NCI-H128 (cell line): ENCODE data around the gene TUBGCP2.

Experiments used
- DNase-seq: peaks from one replicate; lab custom pipeline; 2025; ENCODE audit not compliant: unreplicated experiment; lab: John Stamatoyannopoulos, UW

The TUBGCP2 gene

DNA sequence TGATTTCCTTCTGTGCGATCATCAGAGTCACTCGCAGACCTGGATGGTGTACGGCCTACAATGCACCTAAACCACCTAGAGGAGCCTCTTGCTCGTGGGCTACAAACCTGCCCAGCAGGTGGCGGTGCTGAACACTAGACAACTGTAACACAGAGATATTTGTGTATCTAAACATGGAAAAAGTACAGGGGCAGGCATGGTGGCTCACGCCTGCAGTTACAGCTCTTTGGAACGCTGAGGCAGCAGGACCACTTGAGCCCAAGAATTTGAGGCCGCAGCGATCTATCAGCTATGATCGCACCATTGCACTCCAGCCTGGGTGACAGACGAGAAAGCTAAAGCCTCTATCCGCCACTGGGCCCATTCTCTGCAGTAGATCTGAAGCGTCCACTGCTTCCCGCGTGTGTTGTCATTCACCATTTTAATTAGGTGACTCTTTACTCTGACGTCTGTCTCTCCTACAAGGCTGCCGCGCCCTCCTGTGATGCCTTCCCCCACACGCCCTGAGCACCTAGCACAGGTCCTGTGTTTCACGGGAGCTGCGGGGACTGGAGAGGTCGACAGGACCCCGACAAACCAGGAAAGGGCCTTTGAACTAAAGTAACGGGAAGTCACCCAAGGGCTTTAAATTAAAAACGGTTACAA lies 774 bp downstream of the TUBGCP2 start:
- peak; percentile 31 for DNase-seq

DNA sequence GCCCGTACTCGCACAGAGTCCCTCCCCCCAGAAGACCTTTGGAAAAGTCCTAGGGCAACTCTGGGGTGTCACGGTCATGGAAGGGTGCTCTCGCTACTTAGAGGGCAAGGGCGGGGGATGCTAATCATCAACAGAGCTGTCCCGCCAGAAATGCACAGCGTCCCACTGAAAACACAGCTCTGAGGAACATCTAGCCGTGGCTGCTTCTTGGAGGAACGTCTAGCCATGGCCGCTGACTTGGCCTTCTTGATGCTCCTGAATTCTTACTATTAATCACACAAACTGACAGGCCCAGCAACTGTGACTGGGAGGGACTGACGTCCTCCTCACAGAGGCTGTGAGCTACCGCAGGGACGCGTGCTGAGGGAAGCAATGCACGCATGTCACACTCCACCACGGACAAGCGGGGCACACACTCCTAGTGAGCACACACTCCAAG lies 1.7 kb downstream of the TUBGCP2 start:
- DNase-seq = no peak

DNA sequence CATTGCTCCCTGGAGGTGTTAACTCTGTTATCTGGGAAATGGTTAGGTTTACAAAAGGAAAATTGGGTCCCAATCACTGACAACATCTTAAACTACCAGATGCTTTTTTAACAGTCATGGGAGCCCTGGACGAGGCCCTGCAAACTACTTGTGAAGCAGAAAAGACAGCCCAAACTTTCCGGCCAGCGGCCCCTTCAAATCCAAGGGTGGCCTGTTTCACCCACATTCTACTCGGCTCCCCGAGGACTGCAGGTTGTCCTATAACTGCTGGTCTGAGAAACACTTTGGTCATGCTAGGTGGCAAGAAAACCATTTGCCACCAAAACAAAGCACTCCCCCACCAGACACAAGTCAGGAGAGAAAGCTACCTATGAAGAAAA lies 2.6 kb downstream of the TUBGCP2 start:
- DNase-seq = no peak

DNA sequence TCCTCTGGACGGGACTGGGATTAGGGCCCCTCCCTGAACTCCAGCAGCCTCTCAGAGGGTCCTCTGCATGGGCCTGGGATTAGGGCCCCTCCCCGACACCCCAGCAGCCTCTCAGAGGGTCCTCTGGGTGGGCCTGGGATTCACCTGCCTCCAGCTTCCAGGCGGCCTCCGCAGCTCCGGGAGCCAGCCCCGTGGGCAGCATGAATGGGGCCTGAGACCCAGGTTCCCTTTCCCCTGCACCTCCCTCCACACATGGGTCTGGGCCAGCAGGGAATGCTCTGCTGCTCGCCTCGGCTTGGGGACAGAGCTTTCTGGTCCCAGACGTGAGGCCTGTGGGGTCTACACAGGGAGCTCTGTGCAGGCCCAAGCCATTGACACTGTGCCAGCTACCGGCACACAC lies 5.5 kb downstream of the TUBGCP2 start:
- DNase-seq = no peak

DNA sequence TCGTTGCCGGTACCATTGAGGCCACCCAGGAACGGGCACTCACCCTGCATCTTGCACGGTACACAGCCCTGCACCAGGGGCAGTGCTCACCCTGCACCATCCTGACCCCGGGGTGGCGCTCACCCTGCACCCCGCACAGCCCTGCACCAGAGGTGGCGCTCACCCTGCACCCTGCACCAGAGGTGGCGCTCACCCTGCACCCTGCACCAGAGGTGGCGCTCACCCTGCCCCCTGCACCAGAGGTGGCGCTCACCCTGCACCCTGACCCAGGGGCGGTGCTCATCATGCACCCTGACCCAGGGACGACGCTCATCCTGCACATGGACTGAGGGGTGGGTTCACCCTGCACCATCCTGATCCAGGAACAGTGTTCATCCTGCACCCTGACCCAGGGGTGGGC lies 6.4 kb downstream of the TUBGCP2 start:
- no peak for DNase-seq

DNA sequence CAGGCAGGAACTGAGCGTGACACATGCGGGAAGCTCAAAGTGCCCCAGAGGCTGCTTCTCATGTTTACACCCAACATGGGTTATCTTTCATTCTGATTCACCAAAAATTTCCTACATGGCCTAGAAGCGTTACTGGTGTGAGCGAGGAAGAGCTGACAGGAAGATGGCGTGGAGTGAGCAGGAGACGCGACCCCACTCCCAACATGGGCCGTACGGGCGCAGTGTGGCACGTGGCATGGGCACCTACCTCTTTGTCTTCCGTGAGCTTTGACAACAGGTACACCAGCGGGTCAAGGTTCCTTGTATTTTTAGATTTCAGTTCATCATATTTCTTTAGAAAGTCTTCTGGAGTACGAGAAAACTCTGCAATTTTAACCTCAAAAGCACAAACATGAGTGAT lies 8.9 kb downstream of the TUBGCP2 start:
- no peak for DNase-seq

DNA sequence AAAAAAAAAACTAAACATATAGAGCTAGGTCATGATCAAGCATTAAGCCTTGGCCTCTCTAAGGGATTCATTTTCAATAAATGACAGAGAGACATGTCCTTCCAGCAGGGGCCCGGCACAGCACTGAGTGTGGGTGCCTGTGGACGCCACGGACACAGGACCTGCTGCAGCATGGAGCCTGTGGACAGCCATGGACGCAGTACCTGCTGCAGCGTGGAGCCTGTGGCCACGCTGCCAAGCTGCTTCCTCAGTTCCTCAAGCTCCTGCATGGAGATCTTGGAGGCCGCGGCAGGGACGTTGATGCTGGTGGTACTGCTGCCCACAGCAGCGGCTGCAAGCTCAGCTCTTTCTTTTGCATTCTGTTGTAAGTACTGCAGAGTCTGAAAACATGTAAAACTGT lies 9.4 kb downstream of the TUBGCP2 start:
- no peak for DNase-seq

DNA sequence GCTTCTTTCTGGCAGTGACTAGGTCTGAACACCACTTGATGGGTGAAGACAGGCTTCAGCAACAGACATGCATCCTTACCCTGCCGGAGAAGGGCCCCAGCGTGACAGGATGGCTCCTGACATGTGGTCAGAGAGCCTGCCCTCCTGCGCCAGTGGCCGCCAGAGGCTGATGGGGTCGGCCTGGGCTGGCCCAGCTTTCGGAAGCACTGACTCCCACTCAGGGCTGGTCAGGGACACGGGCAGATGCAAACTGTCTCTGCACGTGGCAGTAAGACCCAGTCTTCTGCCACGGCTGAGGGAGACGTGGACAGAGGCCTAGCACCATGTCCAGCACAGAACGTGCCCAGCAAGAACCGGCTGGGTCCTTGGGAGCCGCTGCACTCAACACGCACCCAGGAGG lies 10.2 kb downstream of the TUBGCP2 start:
- no peak for DNase-seq

DNA sequence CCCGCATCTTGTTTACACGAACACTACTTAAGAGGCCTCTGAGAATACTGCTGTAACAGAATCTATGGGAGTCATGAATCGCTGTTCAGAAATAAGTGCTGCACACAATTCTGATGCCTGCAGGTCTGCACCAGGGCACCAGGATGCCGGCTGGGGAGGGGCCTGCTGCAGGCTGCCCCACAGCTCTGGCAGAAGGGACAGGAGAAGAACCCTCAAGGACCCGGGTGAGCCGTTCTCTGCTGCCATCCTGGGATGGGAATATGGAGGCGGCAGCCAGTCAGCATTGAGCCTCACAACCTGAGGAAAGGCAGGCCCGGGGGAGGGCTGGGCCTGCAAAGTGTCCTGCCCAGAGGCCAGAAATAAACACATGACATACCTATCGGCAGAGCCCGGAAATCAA lies 11.2 kb downstream of the TUBGCP2 start:
- no peak for DNase-seq

DNA sequence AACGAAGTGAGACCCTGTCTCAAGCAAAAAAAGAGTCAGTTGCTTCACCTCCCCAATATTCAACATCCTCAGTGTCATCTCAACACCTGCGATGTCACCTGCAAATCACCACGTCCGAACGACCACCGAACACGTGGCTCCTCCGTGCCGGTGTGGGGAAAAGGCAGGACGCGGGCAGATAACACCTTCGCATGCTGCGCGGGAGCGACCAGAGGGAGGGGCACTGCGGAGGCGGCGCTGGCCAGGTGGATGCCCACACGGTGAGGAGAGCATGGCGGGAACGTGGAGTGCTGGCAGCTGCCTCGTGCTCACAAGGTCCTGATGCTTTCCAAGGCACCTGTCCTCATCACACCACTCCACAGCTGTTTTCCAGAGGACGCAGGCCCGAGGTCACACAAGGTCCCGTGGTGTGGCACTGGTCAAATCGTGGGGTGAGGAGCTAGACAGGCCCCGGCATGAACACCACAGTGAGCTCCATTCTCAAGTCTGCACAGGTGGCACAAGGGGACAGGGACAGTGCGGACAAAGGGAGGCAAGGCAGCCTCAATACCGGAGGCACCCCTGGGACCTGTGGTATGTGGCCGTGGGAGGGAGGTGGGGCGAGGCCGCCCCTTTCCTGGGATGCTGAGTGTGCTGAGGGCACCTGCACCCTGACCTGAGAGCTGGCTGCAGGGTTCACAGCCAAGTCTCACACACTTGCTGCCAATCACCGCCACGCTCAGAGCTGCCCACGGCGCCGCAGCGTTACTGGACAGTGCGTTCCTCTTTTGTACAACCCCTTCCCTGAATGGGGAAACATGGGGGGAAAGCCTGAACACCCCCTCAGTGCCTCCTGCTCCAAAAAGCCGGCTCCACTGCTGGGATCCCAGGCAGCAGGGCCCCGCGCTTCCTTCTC lies 13.0 kb downstream of the TUBGCP2 start:
- DNase-seq = no peak

DNA sequence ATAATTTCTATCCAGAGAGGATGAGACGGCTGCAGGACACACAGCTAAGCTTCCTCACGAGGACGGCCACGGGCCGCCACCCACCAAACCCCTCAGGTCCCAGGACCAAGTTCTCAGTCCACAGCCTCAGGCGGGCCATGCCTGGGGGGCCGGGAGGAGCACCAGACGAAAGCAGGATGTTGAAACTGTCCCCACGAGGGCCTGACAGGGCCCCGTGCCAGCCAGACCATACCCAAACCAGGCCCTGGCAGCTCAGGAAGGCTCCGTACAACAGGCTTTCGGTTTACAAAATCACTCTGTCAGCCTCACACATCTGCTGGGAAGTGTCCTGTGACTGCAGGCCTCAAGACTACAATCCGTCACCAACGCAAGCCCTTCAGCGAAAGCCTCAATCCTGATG lies 14.5 kb downstream of the TUBGCP2 start:
- DNase-seq = no peak

DNA sequence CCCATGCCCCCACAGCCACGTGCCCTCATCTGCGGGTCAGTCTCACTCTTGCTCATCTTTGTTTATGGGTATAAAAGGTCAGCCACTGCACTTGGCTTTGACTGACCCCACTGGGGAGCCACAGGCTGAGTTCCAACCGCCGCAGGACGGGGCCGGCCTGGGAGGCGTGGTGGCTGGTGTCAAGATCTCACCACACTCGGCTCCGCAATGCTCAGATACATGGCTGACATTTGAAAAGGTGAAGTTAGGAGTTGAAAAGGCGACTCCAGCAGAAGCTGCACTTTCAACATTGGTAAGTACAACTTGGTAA lies 14.9 kb downstream of the TUBGCP2 start:
- no peak for DNase-seq

DNA sequence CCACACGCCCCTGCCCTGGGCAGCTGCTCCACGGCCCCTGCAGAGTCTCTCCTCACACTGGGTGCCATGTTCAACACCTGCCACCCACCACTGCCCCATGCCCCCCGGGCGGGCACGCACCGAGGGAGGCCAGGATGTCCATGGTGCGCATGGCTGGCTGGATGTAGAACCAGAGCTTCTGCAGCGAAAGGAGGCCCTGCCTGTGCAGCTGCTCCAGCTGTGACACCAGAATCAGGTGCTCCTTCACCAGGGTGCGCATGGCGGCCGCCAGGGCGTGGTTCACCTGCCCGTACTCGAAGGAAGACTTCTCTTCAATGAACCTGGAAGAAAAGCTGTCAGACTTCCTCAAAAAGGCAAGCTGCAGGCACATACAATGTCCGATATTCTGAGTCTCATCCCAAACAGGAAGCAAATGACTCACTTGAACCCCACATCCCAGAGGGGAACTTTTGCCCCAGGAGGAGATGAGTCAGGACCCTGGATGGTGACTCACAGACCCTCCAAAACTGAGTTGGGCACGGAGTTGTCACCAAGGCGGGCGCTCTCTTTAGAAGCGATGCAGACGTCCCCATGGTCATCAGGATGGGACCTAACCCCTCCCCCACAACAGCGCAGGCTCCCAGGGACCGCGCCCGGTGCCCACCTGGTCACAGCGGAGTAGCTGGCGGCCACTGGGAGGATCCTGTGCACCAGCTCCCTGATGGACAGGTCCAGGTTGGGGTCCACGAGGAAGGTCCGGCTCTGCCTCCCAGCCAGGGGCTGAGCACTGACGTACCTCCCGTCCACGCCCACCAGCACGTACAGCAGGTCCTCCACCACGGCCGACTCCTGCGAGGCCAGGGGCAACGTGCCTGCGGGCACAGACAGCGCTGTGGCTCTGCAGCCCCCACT lies 15.5 kb downstream of the TUBGCP2 start:
- no peak for DNase-seq

DNA sequence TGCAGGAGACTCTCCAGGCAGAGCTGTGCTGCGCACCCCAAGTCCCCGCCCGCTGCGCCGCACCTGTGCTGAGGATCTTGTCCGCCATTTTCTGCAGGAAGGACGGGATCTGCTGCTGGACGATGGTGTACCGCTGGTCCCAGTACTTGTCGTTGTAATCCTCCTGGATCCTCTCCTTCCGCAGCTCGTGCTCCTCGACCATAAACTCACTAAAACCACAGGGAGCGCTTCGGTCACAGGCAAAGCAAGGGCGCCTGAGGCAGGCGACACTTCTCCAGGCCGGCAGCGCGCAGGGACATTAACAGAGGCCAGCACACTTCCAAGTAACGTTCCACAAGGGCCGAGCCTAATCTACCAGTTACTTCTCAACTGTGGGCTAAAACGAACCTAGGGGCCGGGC lies 18.9 kb downstream of the TUBGCP2 start:
- DNase-seq = no peak

DNA sequence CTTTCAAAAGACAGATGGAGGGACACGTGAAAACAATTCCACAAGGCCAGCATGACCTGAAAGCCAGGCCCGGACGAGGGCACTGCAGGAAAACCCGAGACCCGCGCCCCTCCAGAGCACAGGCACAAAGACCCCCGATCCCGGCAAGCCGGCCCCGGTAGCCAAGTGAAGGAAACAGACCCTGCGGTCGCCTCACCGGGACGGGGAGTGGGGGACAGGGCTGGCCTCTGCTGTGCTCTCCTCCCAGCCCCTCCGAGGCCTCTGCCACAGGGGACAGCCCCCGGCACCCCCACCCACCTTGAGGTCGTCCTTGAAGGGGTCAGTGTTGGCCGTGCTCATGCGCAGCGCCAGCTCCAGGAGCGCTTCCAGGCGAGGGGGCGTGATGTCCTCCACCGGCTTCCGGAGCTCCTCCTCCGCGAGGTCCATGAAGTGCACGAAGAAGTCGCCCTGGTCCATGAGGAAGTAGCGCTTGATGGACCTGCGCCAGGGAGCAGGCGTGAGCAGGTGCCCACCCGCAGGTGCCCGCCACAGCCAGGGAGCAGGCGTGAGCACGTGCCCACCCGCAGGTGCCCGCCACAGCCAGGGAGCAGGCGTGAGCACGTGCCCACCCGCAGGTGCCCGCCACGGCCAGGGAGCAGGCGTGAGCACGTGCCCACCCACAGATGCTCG lies 20.7 kb downstream of the TUBGCP2 start:
- DNase-seq = no peak

DNA sequence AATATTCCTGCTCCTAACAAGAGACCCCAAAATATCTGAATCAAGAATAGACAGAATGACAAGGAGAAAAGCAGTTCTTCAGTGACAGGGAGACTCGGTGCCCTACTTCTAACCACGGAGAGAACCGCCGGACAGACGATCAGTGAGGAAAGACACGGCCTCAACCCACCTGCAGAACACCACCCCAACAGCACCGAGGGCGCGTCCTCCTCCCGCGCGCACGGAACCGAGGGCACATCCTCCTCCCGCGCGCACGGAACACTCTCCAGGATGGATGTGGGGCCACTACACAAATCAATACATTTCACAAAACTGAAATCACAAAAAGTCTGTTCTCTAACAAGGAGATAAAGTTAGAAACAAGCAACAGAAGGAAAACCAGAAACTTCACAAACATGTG lies 22.3 kb downstream of the TUBGCP2 start:
- DNase-seq = no peak

DNA sequence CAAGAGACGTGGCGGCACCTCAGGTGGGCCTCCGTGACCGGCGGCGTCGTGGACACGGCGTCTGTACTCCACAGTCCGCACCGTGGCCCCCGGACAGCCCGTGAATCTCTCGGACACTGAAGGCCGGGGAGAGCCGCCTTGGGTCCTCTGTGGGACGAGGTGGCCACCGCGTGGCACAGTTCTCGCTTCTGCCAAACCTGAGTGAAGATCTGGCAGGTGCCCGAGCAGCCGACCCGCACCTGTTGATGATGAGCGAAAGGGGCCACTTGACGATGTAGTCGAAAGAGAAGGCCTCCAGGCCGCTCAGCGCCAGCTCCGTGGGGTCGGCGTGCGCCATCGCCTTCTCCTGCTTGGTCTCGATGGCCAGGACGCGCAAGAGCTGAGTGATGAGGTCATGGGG lies 23.5 kb downstream of the TUBGCP2 start:
- DNase-seq = no peak

DNA sequence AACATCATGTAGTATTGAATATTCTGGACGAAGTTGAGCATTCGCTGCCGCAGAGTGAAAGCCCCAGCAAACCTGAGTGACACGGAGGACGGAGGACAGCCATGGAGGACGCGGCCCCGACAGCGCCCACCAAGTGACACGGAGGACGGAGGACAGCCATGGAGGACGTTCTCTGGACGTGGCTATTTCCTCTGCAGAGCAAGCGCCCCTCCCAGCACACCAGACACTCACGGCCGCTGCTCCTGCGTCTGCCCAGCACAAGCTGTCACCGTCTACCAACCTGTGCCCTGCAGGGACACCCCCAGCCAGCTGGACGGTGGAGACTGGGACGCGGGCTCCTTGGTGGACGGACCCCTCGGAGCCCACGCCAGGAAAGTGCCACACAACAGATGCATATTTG lies 24.7 kb downstream of the TUBGCP2 start:
- DNase-seq = no peak

DNA sequence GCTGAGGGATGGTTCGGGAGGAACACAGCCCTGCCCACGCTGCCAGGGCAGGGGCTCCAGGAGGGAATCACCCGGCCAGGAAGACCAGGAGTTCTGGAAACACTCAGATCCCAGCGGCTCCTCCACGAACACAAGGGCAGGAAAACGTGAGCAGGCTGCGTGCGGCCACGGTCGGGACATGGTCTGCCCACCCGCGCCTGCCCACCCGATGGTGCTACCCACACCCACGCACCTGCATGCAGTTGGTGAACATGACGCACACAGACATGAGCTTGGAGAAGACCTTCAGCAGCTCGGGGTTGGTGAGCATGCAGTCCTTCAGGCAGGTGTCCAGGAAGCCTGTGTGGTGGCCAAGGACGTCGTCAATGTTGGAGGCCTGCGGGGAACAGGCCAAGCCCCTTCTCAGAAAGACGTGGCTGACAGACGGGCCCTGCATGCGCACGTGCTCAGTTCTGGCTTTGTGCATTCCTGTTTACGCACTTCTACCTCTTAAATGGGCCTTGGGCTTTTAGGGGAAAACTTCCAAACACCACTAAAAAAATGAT lies 25.8 kb downstream of the TUBGCP2 start:
- no peak for DNase-seq

DNA sequence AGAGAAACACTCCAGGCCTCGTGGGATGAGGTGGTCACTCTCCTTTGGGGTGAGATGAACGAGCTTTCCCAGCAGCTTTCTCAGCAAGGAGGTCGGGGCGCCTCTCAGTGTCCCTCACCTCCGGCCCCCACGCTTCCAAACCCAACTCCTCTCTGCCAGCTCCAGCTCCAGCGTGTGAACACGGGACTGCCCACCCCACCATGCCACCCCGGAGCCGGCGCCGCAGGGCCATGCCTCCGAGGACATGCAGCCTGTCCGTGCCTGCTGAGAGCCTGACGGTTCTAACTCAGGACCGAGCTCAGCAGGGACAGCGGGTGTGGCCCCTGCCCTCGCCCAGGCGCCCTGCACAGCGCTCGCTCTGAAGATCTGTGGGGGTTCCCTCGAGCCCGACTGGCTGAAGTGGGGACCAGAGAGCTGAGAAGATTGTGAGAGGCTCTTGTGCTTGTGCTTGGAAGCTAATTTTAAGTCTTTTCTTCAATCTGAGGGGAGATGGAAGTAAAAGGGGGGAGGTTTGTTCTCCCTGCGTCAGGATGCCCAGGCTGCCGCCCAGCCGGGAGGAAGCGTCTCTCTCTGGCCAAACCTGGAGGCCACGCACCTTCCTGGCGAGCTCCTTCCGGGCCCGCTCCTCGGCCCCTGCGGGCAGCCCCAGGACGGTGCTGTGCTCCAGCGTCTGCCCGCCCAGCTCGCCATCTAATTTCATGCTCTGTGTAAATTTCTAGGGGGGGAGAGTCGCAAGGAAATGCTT lies 26.9 kb downstream of the TUBGCP2 start:
- no peak for DNase-seq
